Activated CD8-positive, alpha-beta memory T cell treated with anti-CD3 and anti-CD28 coated beads for 48 hours (primary cell): Measurements from ENCODE around the gene SLAIN1.
"Not testable (repeated sequence)": the region's sequence is repeated elsewhere in the genome, so short reads cannot be mapped to it uniquely, and the experiment has no call there.

Experiments
- DNase-seq, 3 experiments: peaks; one replicate each; pipeline ENCODE4 v3.0.0-alpha.2; 2020; ENCODE audit warnings: low read depth in 2 of 3, low spot score in 2 of 3

Gene SLAIN1

GRCh38 chr13:77697217-77698103 lies at the start of gene SLAIN1:
SLAIN1 (plus strand) TSS chr13:77697687; CDS start chr13:77697914, 227 bp downstream.
- DNase-seq: peak; percentile 45 to 63 (median 46)

- no peak for DNase-seq
Observed at GRCh38 chr13:77650409-77650808, 47.1 kb upstream of the SLAIN1 start.

GRCh38 chr13:77653301-77653700 lies 44.2 kb upstream of the SLAIN1 start:
- no peak for DNase-seq

- not testable (repeated sequence) for DNase-seq
Observed at GRCh38 chr13:77660016-77660415, 37.5 kb upstream of the SLAIN1 start.

- no peak for DNase-seq
Observed at GRCh38 chr13:77660841-77661250, 36.6 kb upstream of the SLAIN1 start.

GRCh38 chr13:77662301-77662700 lies 35.2 kb upstream of the SLAIN1 start:
- DNase-seq: not testable (repeated sequence)

GRCh38 chr13:77662831-77663230 lies 34.7 kb upstream of the SLAIN1 start:
- DNase-seq: not testable (repeated sequence)

GRCh38 chr13:77674852-77675251 lies 22.6 kb upstream of the SLAIN1 start:
- DNase-seq: no peak

GRCh38 chr13:77678691-77679235 lies 18.7 kb upstream of the SLAIN1 start:
- DNase-seq: no peak

GRCh38 chr13:77687799-77688198 lies 9.7 kb upstream of the SLAIN1 start:
- no peak for DNase-seq

- DNase-seq: no peak
Observed at GRCh38 chr13:77691871-77692270, 5.6 kb upstream of the SLAIN1 start.

GRCh38 chr13:77692746-77693448 lies 4.6 kb upstream of the SLAIN1 start:
- no peak for DNase-seq

- no peak for DNase-seq
Observed at GRCh38 chr13:77693449-77693940, 4.0 kb upstream of the SLAIN1 start.

- no peak for DNase-seq
Observed at GRCh38 chr13:77696006-77696878, 1.2 kb upstream of the SLAIN1 start.

- DNase-seq: no peak
Observed at GRCh38 chr13:77696879-77697216, 639 bp upstream of the SLAIN1 start.

GRCh38 chr13:77698201-77699058 lies 943 bp downstream of the SLAIN1 start:
- DNase-seq: peak in 2 of 3 experiments; percentile 13 to 16

- no peak for DNase-seq
Observed at GRCh38 chr13:77699059-77699680, 1.7 kb downstream of the SLAIN1 start.

GRCh38 chr13:77701305-77701704 lies 3.8 kb downstream of the SLAIN1 start:
- no peak for DNase-seq

- DNase-seq: no peak
Observed at GRCh38 chr13:77702366-77702765, 4.9 kb downstream of the SLAIN1 start.
